Bronchial epithelial cell (primary cell): ENCODE results near the gene ANTXRL. TPM values are rescaled to one million over a fixed set of nuclear protein-coding genes. Genes with fewer than 3 reads are reported as not detected.

Source experiments
- DNase-seq: peaks from one replicate; pipeline ENCODE4 v3.0.0-alpha.2; 2010; ENCODE audit warnings: low read depth
- FAIRE-seq: peaks from 2 replicates; lab custom pipeline; 2011; peaks lifted over from hg19 to GRCh38; lab: Jason Lieb, UNC
- H3K27me3 ChIP-seq: 2 replicates; pipeline ENCODE4 v1.5.1; 2011; ENCODE audit warnings: low read length; ENCODE audit not compliant: control insufficient read depth, insufficient read depth
- H3K36me3 ChIP-seq: 2 replicates; pipeline ENCODE4 v1.5.1; 2011; ENCODE audit warnings: low read length; ENCODE audit not compliant: control insufficient read depth, insufficient read depth
- H3K4me3 ChIP-seq: 2 replicates; pipeline ENCODE4 v1.5.1; 2011; ENCODE audit warnings: mild to moderate bottlenecking, low read depth, low read length, control low read depth
- CTCF ChIP-seq: IDR thresholded peaks from 2 replicates; pipeline ENCODE4 v1.5.1; 2011; ENCODE audit warnings: mild to moderate bottlenecking, moderate library complexity, low read length, control low read depth, inconsistent platforms; ENCODE audit not compliant: insufficient read depth, severe bottlenecking
- total RNA-seq: library from RNA; depleted of rRNA; stranded (reverse); fragments of >200 nt; gene quantifications from 2 replicates; pipeline ENCODE4 v1.2.1, GENCODE V29; 2014

ANTXRL gene
- total RNA-seq: not detected in 2 replicates

GRCh38 chr10:46286991-46287693 lies at the start of gene ANTXRL:
ANTXRL (plus strand) TSS chr10:46286997; CDS start chr10:46287263, 266 bp downstream.
- DNase-seq: no peak
- FAIRE-seq: no peak
- TF ChIP-seq CTCF: no peak

GRCh38 chr10:46237815-46238510 lies 48.8 kb upstream of the ANTXRL start:
- Histone ChIP-seq H3K4me3 (no peak overlapping the region), H3K27me3 (no peaks in the 10 kb centered on the region), H3K36me3 (no peaks in the 10 kb centered on the region)
- TF ChIP-seq CTCF: no peak
- FAIRE-seq (no peak), DNase-seq (peak; percentile 64)

More at GRCh38 chr10:46286991-46287693, at the start of gene ANTXRL:
- Histone ChIP-seq H3K4me3 (no peak within 1 kb of the TSS), H3K36me3 (no peaks in the 10 kb centered on the region), H3K27me3 (peaks cover 5% of the 10 kb centered on the region)

GRCh38 chr10:46239247-46239646 lies 47.5 kb upstream of the ANTXRL start:
- no peak for TF ChIP-seq CTCF
- Histone ChIP-seq H3K36me3 (no peaks in the 10 kb centered on the region), H3K4me3 (no peak overlapping the region), H3K27me3 (no peaks in the 10 kb centered on the region)
- no peak for FAIRE-seq
- DNase-seq: peak; percentile 9

- DNase-seq: no peak
- Histone ChIP-seq H3K4me3 (no peak overlapping the region), H3K27me3 (no peaks in the 10 kb centered on the region), H3K36me3 (no peaks in the 10 kb centered on the region)
- no peak for TF ChIP-seq CTCF
- FAIRE-seq: no peak
Observed at GRCh38 chr10:46239993-46240683, 46.7 kb upstream of the ANTXRL start.

- TF ChIP-seq CTCF: no peak
- Histone ChIP-seq H3K4me3 (no peak overlapping the region), H3K27me3 (no peaks in the 10 kb centered on the region), H3K36me3 (no peaks in the 10 kb centered on the region)
- DNase-seq: no peak
- FAIRE-seq: no peak
Observed at GRCh38 chr10:46240684-46241565, 45.9 kb upstream of the ANTXRL start.
